Mesenteric fat pad (tissue), 1 donor: ENCODE measurements around the gene GID4. TPM values are rescaled to one million over a fixed set of nuclear protein-coding genes. Genes with fewer than 3 reads are reported as not detected.

Experiments used
- DNase-seq: peaks from one replicate; pipeline ENCODE4 v3.0.0-alpha.2; 2020; ENCODE audit warnings: low spot score
- total RNA-seq: library from RNA; stranded (reverse); fragmentation: NEBNext Ultra II Directional; extraction: Animal tissue kit (Norgen Biotek cat#: 25700); gene quantifications from one replicate; pipeline ENCODE4 v1.2.1, GENCODE V29; 2021
- donor health status: DM: yes; HTN: yes; CAD: no.

Gene GID4
- total RNA-seq, 1 donor from 2014 or later = 17.4 TPM

DNA sequence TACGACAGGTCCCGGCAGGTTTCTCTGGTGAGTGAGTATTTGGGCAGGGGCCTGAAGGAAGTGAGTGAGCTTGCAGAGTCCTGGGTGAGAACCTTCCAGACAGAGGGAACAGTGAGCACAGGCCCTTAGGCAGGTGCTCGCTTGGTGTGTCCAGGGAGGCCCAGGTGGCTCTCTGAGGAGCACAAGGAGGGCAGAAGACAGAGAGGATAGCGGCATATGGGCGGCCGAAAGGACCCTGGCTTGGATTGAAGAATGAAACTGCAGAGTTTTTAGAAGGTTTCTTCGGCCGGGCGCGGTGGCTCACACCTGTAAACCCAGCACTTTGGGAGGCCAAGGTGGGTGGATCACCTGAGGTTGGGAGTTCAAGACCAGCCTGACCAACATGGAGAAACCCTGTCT, 55.2 kb downstream of the GID4 start:
- no peak for DNase-seq

DNA sequence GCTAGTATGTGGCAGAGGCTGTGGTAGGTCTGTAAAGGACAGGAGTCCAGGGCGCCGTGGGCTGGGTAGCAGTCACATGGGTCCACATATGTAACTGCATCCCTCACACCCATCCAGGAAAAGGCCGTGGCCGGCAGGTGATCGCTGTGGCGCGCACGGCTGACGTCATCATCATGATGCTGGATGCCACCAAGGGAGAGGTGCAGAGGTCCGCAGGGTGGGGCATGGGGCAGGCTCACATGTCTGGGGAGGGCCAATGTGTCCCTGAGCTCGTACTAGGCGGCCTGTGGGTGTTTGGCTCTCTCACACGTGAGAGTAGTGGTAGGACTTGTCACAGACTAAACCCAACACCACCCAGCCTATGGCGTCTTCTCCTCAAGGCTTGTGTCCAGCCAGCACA, 60.3 kb downstream of the GID4 start:
- DNase-seq = no peak

DNA sequence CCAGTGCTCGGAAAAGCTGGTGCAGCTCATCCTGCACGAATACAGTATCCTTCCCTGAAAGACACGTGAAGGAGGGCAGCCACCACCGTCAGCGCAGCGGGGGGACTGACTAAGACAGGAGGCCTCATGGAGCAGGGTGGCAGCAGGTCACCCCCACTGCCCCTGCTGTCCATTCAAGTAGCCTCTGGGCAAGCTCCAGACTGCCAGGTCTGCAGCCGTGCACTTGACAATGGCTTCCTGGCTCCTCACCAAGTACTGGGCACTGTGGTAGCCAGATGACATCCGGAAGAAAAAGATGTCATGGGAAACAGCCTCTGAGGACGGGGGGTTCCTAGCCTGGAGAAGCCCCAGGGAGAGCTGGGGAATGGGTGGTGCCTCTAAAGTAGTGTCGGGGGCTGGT, 61.4 kb downstream of the GID4 start:
- DNase-seq = no peak

DNA sequence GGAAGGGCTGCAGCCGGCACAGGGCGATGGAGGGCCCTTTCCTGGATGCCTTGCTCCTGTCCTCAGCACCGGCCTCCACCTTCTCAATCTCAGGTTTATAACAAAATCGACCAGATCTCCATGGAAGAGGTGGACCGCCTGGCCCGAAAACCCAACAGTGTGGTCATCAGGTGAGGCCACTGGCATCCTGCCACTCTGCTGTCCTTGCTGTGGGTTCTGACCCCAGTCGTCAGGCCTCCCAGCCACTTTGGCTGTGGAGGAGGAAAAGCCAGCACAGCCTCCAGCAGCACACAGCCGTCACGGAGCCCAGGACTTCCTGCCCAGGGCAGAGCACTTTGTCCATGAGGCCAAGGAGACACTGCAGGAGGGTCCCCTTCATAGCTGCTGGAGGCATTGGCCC, 62.6 kb downstream of the GID4 start:
- DNase-seq = no peak

DNA sequence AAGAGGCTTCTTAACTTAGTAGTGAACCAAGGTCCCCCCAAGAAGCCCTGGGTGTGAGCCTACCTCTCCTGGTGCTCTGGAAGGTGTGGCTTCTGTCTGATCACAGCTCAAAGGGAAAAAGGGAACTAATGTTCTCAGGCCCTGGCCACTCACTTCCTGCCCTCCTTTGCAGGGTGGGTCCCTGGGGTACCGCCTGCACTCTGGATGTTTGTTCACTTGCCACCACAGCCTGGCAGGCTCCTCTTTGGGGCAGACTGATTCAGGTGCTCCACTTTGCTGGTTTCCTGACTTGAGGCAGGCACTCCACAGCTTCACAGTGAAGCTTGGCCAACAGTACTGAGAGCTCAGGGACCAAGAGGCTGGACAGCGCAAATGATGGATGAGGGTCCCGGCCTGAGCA, 63.4 kb downstream of the GID4 start:
- no peak for DNase-seq

DNA sequence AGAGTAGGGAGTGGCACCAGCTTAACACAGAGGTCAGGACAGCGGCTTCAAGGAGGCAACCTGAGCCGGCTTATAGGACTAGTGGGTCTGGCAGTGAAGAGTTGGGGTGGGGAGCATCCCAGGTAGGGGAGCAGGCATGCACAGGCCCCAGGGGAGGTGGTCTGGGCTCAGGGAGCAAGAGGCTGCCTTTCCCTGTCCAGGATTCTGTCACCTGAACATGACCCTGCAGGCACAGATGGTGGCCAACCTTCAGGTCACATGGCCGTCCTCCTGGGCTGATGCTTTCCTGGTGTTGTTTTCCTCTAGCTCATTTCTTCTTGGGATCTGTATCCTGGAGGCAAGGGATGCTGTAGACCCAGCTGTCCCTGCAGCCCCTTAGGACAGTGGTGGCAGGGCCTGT, 65.8 kb downstream of the GID4 start:
- no peak for DNase-seq

DNA sequence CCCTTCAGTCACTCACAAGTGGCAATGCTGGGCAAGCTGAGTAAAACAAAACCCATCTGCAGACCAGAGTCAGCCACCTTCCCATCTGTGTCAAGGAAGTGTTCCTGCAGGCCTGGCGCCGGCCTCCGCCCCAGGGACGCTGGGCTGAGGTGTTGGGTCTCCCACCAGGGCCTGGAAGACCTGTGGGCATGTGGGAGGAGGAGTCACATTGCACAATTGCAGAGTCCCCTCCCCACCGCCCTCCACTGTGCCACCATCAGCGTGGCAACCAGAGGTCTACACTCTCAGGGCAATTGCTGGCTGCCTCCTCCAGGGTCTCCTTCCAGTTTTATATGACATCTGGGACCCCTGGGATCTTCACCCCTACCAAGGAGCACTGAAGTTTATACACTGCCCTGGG, 66.4 kb downstream of the GID4 start:
- DNase-seq = no peak

DNA sequence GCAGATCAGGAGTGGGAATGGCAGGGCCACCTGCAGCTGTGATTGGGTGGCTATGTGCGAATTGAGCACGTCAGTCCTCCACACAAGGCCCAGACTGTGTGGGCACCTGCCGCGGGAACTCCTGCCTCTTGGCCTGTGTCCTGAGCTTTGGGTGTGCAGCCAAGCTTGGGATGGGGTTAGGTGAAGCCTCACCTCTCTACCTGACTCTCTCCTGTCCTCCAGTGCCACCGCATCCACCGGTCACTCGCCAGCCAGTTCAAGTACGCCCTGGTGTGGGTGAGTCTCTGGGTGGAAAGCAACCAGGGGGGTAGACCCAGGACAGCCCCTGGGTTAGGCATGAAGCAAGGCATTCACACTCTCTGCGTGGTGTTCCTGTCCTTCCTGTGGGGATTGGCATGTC, 67.0 kb downstream of the GID4 start:
- no peak for DNase-seq

DNA sequence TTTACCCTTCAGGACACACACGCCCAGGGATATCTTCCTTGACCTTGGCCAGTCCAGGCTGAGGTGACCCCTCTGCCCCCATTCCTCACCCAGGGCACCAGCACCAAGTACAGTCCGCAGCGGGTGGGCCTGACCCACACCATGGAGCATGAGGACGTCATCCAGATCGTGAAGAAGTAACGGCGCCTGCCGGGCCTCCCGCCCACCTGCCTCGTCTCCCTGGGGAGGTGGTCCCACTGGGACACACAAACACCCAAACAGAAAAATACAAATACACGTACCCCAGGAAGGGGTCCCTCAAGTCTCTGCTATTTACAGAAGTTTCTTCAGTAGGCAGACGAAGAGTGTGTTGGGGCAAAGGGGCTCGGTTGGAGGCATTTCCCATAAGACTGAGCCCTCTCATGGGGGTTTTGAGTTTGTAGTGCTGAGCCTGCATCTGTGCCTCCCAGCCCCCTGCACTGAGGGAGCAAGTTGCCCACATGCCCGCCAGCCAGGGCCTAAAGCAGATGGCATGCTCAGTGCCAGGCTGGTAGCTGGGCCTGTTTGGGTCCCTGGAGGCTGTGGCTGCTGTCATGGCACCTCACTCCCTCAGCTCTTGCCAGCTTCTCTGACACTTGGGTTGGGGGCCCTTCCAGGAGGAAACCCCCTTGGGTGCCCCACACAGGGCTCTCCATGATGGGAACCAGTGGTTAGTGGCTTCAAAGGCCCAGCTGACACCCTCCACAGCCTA, 68.0 kb downstream of the GID4 start:
- no peak for DNase-seq

DNA sequence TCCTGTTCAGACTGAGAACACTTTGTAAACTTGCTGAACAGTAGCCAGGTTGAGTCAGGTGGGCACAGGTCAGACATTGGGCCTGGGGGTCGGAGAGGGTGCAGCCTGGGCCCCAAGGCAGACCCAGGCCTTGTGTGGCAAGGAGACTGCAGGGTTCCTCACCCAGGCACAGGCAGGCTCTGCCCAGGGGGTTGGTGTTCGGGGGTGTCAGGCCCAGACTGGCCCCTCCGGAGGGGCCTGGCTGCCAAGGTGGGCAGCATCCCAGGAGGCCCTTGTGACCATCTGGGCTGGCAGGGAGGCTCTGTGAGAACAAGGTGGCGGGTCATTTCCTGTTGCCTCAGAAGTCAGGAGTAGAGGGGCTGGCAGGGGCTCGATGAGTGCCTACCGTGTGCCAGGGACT, 68.8 kb downstream of the GID4 start:
- no peak for DNase-seq

DNA sequence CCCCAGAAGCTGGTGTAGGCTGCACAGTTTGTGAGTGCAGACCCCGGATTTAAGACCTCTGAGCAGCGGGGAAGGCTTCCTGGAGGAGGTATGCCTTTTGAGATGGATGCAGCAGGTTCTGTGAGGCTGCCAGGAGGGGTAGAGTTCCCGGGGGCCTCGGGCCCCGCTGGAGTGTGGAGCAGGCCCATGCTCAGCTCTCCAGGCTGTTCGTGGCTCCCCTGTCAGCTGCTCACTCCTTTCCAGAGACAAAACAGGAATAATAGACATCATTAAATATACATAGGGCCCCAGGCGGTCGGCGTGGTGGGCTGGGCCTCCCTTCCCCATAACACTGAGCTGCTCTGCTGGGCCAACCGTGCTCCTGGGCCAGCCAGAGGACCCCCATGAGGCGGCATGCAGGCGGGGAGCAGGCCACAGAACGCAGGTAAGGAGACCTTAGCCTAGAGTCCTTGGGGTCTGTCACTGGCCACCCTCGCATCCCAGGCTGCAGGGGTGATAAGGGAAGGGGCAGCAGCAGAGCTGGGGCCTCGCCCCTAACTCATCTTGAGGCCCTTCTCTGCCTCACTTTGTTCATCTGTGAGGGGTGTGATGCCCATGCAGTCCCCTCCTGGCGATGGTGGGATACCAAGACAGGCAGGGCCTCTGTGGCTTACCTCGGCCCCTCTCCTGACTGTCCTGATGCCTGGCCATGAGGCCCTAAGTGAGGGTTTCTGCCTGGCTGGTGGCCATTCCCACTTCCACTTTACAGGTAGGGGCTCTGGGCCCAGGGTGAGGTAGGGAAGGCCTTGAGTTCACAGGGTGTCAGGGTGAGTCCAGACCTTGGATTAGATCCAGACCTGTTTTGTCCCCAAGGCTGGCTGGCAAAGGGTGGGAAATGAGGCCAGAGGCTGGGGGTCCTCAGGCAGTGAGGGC, 69.4 kb downstream of the GID4 start, which contains the start of gene MYO15A:
MYO15A (plus strand) TSS at position 356 of the 912 bp plus-strand sequence. CDS start 10,045 bp downstream, outside the sequence.
- no peak for DNase-seq

DNA sequence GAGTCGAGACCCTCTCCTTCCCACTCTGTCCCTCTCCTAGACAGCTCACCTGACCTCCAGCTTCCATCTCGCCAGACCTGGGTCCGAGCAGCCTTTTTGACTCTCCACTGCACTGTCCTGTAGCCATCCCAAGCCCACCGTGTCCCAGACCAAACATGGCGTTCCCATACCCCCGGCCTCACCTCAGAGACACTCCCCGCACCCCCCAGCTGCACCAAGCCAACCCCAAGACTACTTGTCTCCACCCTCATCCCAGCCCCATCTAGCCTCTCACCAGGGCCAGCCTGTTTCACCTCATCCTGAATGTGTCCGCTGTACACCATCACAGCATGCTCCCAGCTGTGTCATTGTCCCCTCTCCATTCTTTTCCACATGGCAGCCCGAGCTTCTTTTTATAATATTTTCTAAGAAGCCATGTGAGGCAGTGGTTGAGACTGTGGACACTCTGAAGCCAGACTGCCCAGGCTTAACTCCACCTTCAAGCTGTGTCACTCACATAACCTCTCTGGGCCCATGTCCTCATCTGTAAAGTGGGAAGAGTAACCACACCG, 70.8 kb downstream of the GID4 start:
- no peak for DNase-seq

DNA sequence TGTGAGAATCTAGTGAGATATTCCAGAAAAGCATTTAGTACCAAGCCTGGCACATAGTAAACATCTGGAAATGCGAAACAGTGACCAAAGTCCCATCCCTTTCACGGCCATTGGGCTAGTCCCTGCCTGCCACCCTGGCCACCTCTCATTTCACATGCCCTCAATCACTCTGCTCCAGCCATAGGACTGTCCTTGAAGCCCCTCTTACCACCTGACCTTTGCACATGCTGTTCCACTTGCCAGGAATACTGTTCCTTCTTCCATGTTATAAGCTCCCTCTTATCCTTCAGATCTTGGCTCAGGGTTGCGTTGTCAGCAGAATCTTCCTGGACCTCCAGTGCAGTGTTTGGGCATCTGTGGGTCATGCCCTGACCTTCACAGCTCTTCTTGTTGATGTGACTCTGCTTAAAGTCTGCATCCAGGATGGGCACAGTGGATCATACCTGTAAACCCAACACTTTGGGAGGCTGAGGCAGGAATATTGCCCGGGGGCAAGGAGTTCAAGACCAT, 71.5 kb downstream of the GID4 start:
- no peak for DNase-seq

DNA sequence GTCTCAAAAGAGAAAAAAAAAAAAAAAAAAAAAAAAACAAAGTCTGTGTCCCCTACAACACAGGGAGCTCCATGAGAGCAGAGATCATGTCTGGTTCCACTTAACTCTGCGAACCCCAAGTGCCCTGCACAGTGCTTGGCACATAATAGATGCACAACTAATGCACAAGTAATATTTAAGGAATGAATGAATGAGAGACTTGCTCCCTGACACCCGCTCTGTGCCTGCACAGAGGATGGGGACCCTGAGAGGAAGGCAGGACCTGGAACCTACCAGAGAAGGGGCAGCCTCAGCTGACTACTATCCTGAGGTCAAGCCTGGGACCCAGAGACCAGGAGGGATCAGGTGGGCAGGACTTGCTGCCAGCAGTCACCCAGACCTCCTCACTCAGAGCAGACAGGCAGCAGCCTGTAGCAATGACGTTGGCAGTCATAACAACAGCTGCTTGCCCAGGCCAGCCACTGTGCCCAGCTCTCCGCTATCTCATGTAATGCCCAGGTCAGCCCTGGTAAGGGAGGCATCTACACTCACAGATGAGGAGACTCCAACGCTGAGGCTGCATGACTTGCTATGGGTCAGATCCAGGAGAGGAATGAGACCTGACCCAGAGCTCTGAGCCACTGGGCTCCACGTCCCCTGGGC, 72.2 kb downstream of the GID4 start:
- DNase-seq = no peak

DNA sequence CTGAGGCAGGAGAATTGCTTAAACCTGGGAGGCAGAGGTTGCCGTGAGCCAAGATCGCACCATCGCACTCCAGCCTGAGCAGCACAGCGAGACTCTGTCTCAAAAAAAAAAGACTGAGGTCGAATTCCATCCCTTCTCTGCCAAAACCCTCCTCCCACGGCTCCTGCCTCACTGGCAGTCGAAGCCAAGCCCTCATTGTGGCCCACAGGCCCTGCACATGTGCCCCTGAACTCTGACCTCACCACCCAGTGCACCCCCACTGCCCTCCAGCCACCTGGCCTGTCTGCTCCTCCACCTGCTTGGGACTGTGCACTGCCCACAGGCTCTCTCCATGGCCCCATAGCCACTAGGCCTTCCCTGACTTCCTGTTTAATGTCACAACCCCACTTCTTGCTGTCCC, 76.3 kb downstream of the GID4 start:
- DNase-seq = no peak

DNA sequence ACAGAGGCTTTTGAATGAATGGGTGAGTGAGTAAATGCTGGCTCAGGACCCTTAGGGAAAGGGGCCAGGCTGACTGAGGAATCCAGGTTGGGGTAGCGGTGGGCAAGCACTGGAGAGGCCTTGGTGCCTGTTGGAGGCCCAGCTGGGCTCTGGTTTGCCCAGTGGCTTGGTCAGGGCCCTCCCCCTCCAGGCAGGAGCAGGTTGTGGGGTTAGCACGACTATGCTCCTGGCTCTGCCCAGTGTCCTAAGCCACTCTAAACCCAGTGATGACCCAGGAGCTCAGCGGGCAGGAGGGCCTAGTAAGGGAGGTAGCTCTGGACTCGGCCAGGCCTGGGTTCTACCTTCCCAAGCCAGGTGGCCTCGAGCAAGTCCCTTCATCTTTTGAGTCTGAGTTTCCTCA, 76.9 kb downstream of the GID4 start:
- no peak for DNase-seq

DNA sequence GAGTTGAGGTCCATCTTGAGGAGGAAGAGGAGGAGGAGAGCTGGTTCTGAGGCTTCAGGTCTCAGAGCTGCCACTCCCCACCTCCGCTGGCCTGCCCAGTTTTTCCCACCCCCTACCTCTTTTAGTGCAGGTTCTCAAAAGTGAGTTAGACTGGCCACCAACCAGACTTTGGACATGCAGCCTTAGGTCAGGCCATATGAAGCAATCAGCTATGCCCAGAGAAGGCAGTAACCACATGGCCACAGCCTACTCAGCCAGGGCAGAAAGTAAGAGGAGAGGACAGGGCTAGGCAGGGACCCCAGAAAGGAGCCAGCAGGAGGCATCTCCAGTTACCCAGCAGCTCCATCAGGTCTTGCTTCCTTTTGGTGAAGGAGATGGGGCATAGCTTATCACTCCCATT, 78.3 kb downstream of the GID4 start:
- no peak for DNase-seq
